HepG2 (cell line): ENCODE results near the gene CCDC88B. TPM values are rescaled to one million over a fixed set of nuclear protein-coding genes. Genes with fewer than 3 reads are reported as not detected.
"Not testable (repeated sequence)": the region's sequence is repeated elsewhere in the genome, so short reads cannot be mapped to it uniquely, and the experiment has no call there.

Source experiments
- ATAC-seq: fragments of 200-7000 bp; cut with Tn5 transposase; 3 replicates; pipeline ENCODE4 v1.9.1; 2020; ENCODE audit warnings: mild to moderate bottlenecking, moderate library complexity
- BruUV-seq: library from RNA; stranded (reverse); fragments of 400-500 nt; replicated peaks from 2 replicates; lab custom pipeline; 2021; lab: Mats Ljungman, UMichigan
- CTCF ChIA-PET: fragments of 300-600 bp; formaldehyde crosslinking; extraction: SDS; loops from one replicate; lab custom pipeline; 2021; ENCODE audit warnings: low total read pairs, inconsistent platforms, low intra/inter-chr PET ratio; lab: Yijun Ruan, JAX
- POLR2A ChIA-PET: fragments of 350-600 bp; sonication (Branson Sonifier 250); formaldehyde crosslinking; loops from one replicate; lab custom pipeline; 2020; ENCODE audit warnings: antibody characterized with exemption, inconsistent platforms; lab: Yijun Ruan, JAX
- DNase-seq: peaks from one replicate; pipeline ENCODE4 v3.0.0-alpha.2; 2015; ENCODE audit warnings: low spot score
- FAIRE-seq: peaks from 3 replicates; lab custom pipeline; 2011; peaks lifted over from hg19 to GRCh38; lab: Jason Lieb, UNC
- H2AFZ ChIP-seq: one replicate; pipeline ENCODE4 v1.6.1; 2011; ENCODE audit warnings: low read length, inconsistent platforms
- H3K27ac ChIP-seq: fragments of 300-600 bp; 3 replicates; pipeline ENCODE4 v1.8.0; 2011; ENCODE audit warnings: mixed run types, mild to moderate bottlenecking, mixed read lengths, low read length, inconsistent platforms; ENCODE audit not compliant: insufficient read depth; ENCODE audit errors: extremely low read length
- H3K27me3 ChIP-seq, 2 experiments: fragments of 200-600 bp in 1 of 2; 2 replicates in 1 of 2; 3 replicates in 1 of 2; pipeline versions ENCODE4 v1.6.0 to v1.8.0; 2011; ENCODE audit warnings: low read length in 2 of 2, mild to moderate bottlenecking in 2 of 2, moderate library complexity in 2 of 2, inconsistent platforms in 1 of 2; ENCODE audit not compliant: insufficient read depth in 2 of 2, control insufficient read depth in 1 of 2
- H3K36me3 ChIP-seq, 2 experiments: fragments of 200-600 bp in 1 of 2; replicated peaks in 1 of 2; 2 replicates in 1 of 2; 3 replicates in 1 of 2; pipeline versions ENCODE4 v1.5.1 to v1.8.0; 2011; ENCODE audit warnings: low read length in 2 of 2, inconsistent platforms in 1 of 2; ENCODE audit not compliant: insufficient read depth in 2 of 2, control insufficient read depth in 1 of 2
- H3K4me1 ChIP-seq: 2 replicates; pipeline ENCODE4 v1.5.1; 2012; ENCODE audit warnings: low read length, inconsistent platforms; ENCODE audit not compliant: insufficient read depth
- H3K4me2 ChIP-seq: 2 replicates; pipeline ENCODE4 v1.6.0; 2011; ENCODE audit warnings: low read depth, low read length, inconsistent platforms
- H3K4me3 ChIP-seq, 3 experiments: fragments of 200-600 bp in 1 of 3; sonication (generic), shearing (Covaris generic) in 1 of 3; replicated peaks in 1 of 3; 2 replicates each; pipeline ENCODE4 v1.5.1; 2011 to 2016; ENCODE audit warnings: low read length in 3 of 3, inconsistent platforms in 2 of 3, low read depth in 2 of 3, mild to moderate bottlenecking in 2 of 3, control low read depth in 1 of 3, mixed read lengths in 1 of 3; ENCODE audit not compliant: insufficient read depth in 1 of 3
- H3K79me2 ChIP-seq: one replicate; pipeline ENCODE4 v1.6.1; 2011; ENCODE audit warnings: low read length, inconsistent platforms; ENCODE audit not compliant: insufficient read depth
- H3K9ac ChIP-seq: 2 replicates; pipeline ENCODE4 v1.6.0; 2011; ENCODE audit warnings: mild to moderate bottlenecking, low read depth, low read length, inconsistent platforms; ENCODE audit not compliant: insufficient read depth
- H3K9me3 ChIP-seq: 2 replicates; pipeline ENCODE4 v1.5.1; 2012; ENCODE audit warnings: mild to moderate bottlenecking, low read length
- H4K20me1 ChIP-seq: 2 replicates; pipeline ENCODE4 v1.6.0; 2011; ENCODE audit warnings: inconsistent platforms, mild to moderate bottlenecking, low read length, moderate library complexity; ENCODE audit not compliant: insufficient read depth
- AGO2 ChIP-seq: fragments of 200-400 bp; formaldehyde crosslinking; optimal IDR thresholded peaks from 2 replicates; pipeline ENCODE3; 2017; ENCODE audit warnings: mild to moderate bottlenecking, low read depth, low read length, moderate library complexity
- FOXA3 ChIP-seq: IDR thresholded peaks from 2 replicates; pipeline ENCODE4 v1.6.1; 2016; ENCODE audit warnings: missing genetic modification reagents, missing compliant biosample characterization
- HNRNPL ChIP-seq: fragments of 200-400 bp; formaldehyde crosslinking; IDR thresholded peaks from 2 replicates; pipeline ENCODE4 v1.6.1; 2017; ENCODE audit warnings: mild to moderate bottlenecking, low read depth, low read length
- RBFOX2 ChIP-seq: fragments of 200-400 bp; formaldehyde crosslinking; IDR thresholded peaks from 2 replicates; pipeline ENCODE4 v1.6.1; 2017; ENCODE audit warnings: low read depth, mild to moderate bottlenecking, low read length
- ZNF629 ChIP-seq: sonication (generic); formaldehyde crosslinking; conservative IDR thresholded peaks from 2 replicates; pipeline ENCODE4 v1.5.0; 2020; ENCODE audit warnings: missing genetic modification reagents
- WGBS: methylation state at CpG from one replicate; pipeline ENCODE4 v1.1.6; 2017; ENCODE audit warnings: low lambda C conversion rate; 5-methylcytosine and 5-hydroxymethylcytosine counted together
- in situ Hi-C: cut with HindIII; loops from 2 replicates; pipeline ENCODE4 v1.10.0; 2017; ENCODE audit warnings: low pct_unique_long_range_greater_than_20kb; ENCODE audit not compliant: extremely low pct_ligation_motif_present
- intact Hi-C: fragments of 100-400 bp; cut with micrococcal nuclease; formaldehyde crosslinking; loops from one replicate; pipeline ENCODE4 v1.10.0; 2022; ENCODE audit not compliant: unreplicated experiment
- polyA plus RNA-seq, 8 experiments: library from polyadenylated mRNA; depleted of rRNA in 3 of 8; stranded (reverse) in 7 of 8; unstranded in 1 of 8; fragments of >200 nt; fragmentation: Illumina TruSeq in 4 of 8; extraction: Trizol in 4 of 8; gene quantifications; 2 replicates each; pipeline versions ENCODE4 v1.2.1 to v1.2.3, GENCODE V29; 2011 to 2016; ENCODE audit warnings: low read depth in 4 of 8, missing spikeins in 1 of 8, mixed read lengths in 1 of 8; ENCODE audit not compliant: insufficient read depth in 1 of 8
- total RNA-seq, 5 experiments: library from RNA; depleted of rRNA; stranded (reverse); fragments of >200 nt; fragmentation: Illumina TruSeq; extraction: Trizol; gene quantifications; 2 replicates each; pipeline ENCODE4 v1.2.3, GENCODE V29; 2016; ENCODE audit warnings: low read depth in 1 of 5

The CCDC88B gene
- total and polyA plus RNA-seq, 2 of the 13 experiments (the other 11 are each of a cell fraction or from before 2014, with no cell fraction given) = 3.6 to 4.8 TPM

DNA sequence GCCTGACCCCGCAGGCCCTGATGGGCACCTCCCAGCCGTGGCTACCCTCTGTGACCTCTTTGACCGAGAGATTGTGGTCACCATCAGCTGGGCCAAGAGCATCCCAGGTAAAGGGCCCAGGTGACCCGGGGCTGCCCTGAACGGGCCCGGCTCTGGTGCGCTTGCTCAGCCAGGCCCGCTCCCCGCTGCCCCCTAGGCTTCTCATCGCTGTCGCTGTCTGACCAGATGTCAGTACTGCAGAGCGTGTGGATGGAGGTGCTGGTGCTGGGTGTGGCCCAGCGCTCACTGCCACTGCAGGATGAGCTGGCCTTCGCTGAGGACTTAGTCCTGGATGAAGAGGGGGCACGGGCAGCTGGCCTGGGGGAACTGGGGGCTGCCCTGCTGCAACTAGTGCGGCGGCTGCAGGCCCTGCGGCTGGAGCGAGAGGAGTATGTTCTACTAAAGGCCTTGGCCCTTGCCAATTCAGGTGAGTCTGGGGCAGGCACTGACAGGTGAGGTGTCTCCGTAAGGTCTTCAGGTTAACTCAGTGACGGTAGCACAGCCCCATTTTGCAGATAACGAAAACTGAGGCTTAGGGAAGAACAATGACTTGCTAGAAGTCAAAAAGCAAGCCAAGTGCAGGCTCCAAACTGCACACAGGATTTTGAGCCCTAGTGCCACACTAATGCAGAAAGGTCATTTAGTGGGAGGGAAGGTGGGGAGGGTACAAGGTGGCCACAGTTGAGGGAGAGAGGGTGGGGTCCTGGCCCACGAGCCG is 25.0 kb upstream of the CCDC88B start (continued):
- TF ChIP-seq ZNF629 (CRISPR knock-in tag) (peak; percentile 79), FOXA3 (no peak)

DNA sequence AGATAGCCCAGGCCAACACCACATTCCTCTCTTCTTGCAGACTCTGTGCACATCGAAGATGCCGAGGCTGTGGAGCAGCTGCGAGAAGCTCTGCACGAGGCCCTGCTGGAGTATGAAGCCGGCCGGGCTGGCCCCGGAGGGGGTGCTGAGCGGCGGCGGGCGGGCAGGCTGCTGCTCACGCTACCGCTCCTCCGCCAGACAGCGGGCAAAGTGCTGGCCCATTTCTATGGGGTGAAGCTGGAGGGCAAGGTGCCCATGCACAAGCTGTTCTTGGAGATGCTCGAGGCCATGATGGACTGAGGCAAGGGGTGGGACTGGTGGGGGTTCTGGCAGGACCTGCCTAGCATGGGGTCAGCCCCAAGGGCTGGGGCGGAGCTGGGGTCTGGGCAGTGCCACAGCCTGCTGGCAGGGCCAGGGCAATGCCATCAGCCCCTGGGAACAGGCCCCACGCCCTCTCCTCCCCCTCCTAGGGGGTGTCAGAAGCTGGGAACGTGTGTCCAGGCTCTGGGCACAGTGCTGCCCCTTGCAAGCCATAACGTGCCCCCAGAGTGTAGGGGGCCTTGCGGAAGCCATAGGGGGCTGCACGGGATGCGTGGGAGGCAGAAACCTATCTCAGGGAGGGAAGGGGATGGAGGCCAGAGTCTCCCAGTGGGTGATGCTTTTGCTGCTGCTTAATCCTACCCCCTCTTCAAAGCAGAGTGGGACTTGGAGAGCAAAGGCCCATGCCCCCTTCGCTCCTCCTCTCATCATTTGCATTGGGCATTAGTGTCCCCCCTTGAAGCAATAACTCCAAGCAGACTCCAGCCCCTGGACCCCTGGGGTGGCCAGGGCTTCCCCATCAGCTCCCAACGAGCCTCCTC is 24.1 kb upstream of the CCDC88B start:
- H2AFZ ChIP-seq, ATAC-seq, H4K20me1 ChIP-seq, H3K9me3 ChIP-seq, DNase-seq, BruUV-seq, FAIRE-seq, CTCF ChIA-PET, in situ Hi-C loops, H3K27me3 ChIP-seq: not testable (repeated sequence)
- peak overlapping the region; percentile 98 for H3K27ac ChIP-seq
- H3K4me3 ChIP-seq = peak overlapping the region; percentile 97 to 99 (median 99); a peak in 5 of 6 replicates
- peaks cover 25% of the 10 kb centered on the region for H3K4me1 ChIP-seq
- TF ChIP-seq AGO2 = peak; percentile 95
- TF ChIP-seq RBFOX2 = peak; percentile 69
- peak; percentile 72; the same call in 1 of the 2 replicates for TF ChIP-seq HNRNPL
- peaks cover 0 to 26% of the 10 kb centered on the region in 2 experiments; a peak in 3 of 5 replicates for H3K36me3 ChIP-seq
- H3K4me2 ChIP-seq = peak overlapping the region; percentile 99
- 80% methylated on average over 8 of the region's 25 CpGs for WGBS
- H3K79me2 ChIP-seq = peaks cover 15% of the 10 kb centered on the region
- POLR2A ChIA-PET = interaction anchor here (2.1 to 4.5 kb wide), 6 partner anchors 10 to 129 kb away, joined by 12 to 103 read pairs (median 47); partner anchors contain the start of genes BAD, ESRRA, GPR137 and STIP1
- intact Hi-C loops = loop anchor here (2.0 kb wide), 1 partner anchor 43 kb away; the partner anchor contains the start of gene RPS6KA4
- peak overlapping the region; percentile 94 for H3K9ac ChIP-seq
